Stomach (tissue), 9 donors: Measurements from ENCODE around the gene SCNN1B. TPM values are rescaled to one million over a fixed set of nuclear protein-coding genes. Genes with fewer than 3 reads are reported as not detected.

Experiments
- DNase-seq, 2 donors: peaks; one replicate each; pipeline versions ENCODE4 v3.0.0 to v3.0.0-alpha.2; 2013 to 2019
- H3K27ac ChIP-seq, 5 donors: fragments of 200-600 bp in 4 of 5; sonication (generic) in 4 of 5; one replicate each; pipeline ENCODE4 v1.5.1; 2013 to 2019; ENCODE audit warnings: mild to moderate bottlenecking in 1 of 5, moderate library complexity in 1 of 5
- H3K27me3 ChIP-seq, 3 donors: fragments of 200-600 bp; sonication (generic); one replicate each; pipeline ENCODE4 v1.5.1; 2017 to 2019; ENCODE audit warnings: mixed run types in 1 of 3
- H3K36me3 ChIP-seq, 4 donors: fragments of 200-600 bp; sonication (generic); 1 replicate in 3 of 4; 2 replicates in 1 of 4; pipeline ENCODE4 v1.5.1; 2016 to 2019
- H3K4me1 ChIP-seq, 4 donors: fragments of 200-600 bp; sonication (generic); one replicate each; pipeline ENCODE4 v1.5.1; 2016 to 2019
- H3K4me3 ChIP-seq, 4 donors: fragments of 200-600 bp; sonication (generic) in 3 of 4; one replicate each; pipeline ENCODE4 v1.5.1; 2016 to 2019; ENCODE audit warnings: mild to moderate bottlenecking in 1 of 4
- H3K9me3 ChIP-seq, 4 donors: fragments of 200-600 bp; sonication (generic); one replicate each; pipeline ENCODE4 v1.5.1; 2016 to 2019
- CTCF ChIP-seq, 7 experiments: fragments of 450-650 bp in 4 of 7; fragments of 200-600 bp in 3 of 7; sonication (generic) in 3 of 7; IDR thresholded peaks; one replicate each; pipeline ENCODE4 v1.5.1; 2016 to 2019; ENCODE audit warnings: antibody characterized with exemption in 7 of 7, control low read depth in 2 of 7, mild to moderate bottlenecking in 1 of 7
- EP300 ChIP-seq: sonication (generic); formaldehyde crosslinking; IDR thresholded peaks from one replicate; pipeline ENCODE4 v1.6.1; 2017; ENCODE audit warnings: antibody characterized with exemption
- POLR2A ChIP-seq, 4 donors: fragments of 450-650 bp; IDR thresholded peaks; one replicate each; pipeline ENCODE4 v1.6.1; 2016; ENCODE audit warnings: antibody characterized with exemption in 4 of 4, control low read depth in 2 of 4, mild to moderate bottlenecking in 1 of 4, moderate library complexity in 1 of 4
- POLR2AphosphoS5 ChIP-seq, 3 donors: sonication (generic); formaldehyde crosslinking; IDR thresholded peaks; one replicate each; pipeline ENCODE4 v1.6.1; 2016; ENCODE audit warnings: antibody characterized with exemption in 3 of 3
- WGBS, 5 donors: extraction: QIAGEN DNeasy Blood & Tissue Kit in 3 of 5; methylation state at CpG; one replicate each; pipeline versions ENCODE4 v1.1.5 to v1.1.7; 2013 to 2018; 5-methylcytosine and 5-hydroxymethylcytosine counted together
- intact Hi-C: fragments of 100-400 bp; cut with DNase I; formaldehyde crosslinking; loops from one replicate; pipeline ENCODE4 v1.15.1; 2023; ENCODE audit warnings: low total_unique reads
- polyA plus RNA-seq, 3 donors: library from polyadenylated mRNA; stranded (reverse); fragments of 200-250 nt; gene quantifications; one replicate each; pipeline ENCODE4 v1.2.3, GENCODE V29; 2013
- total RNA-seq, 5 donors: library from RNA; depleted of rRNA; stranded (reverse); fragments of >200 nt; gene quantifications; one replicate each; pipeline versions ENCODE4 v1.1.0 to v1.2.3, GENCODE V29; 2014 to 2016
- donor health status: healthy with polysubstance abuse.
- donor health status: Bipolar disorder and iron deficiency.
- donor health status: healthy.

Gene SCNN1B
- total and polyA plus RNA-seq, 8 donors = 4.1 to 97.3 (median 21.8) TPM

GRCh38 chr16:23403547-23403946 is 101.4 kb downstream of the SCNN1B start:
- Histone ChIP-seq H3K27ac (peak overlapping the region in 1 of 5 donors; percentile 38), H3K27me3 (no peaks in the 10 kb centered on the region), H3K4me1 (peaks cover 0 to 20% (median 6%) of the 10 kb centered on the region in 4 donors), H3K9me3 (no peaks in the 10 kb centered on the region), H3K36me3 (peaks cover 29 to 97% (median 96%) of the 10 kb centered on the region in 4 donors), H3K4me3 (no peak overlapping the region)
- TF ChIP-seq EP300 (no peak), CTCF (IDR thresholded peaks at IDR 0.05) (no peak), POLR2A (IDR thresholded peaks at IDR 0.05) (no peak), POLR2AphosphoS5 (IDR thresholded peaks at IDR 0.05) (no peak)
- 71 to 84% (median 77%) methylated on average over 11 of the region's 11 CpGs for WGBS, 5 donors
- intact Hi-C loops = no loop called here
- DNase-seq = peak in 1 of 2 donors; percentile 35

- H3K27me3 ChIP-seq = no peaks in the 10 kb centered on the region
- H3K4me1 ChIP-seq = peaks cover 0 to 24% (median 7%) of the 10 kb centered on the region in 4 donors
- H3K36me3 ChIP-seq = peaks cover 27 to 97% (median 96%) of the 10 kb centered on the region in 4 donors
- no peak overlapping the region for H3K27ac ChIP-seq
- intact Hi-C loops = no loop called here
- no peak overlapping the region for H3K4me3 ChIP-seq
- TF ChIP-seq POLR2A (IDR thresholded peaks at IDR 0.05) = no peak
- no peak for TF ChIP-seq EP300
- TF ChIP-seq CTCF (IDR thresholded peaks at IDR 0.05) = no peak
- no peak for TF ChIP-seq POLR2AphosphoS5 (IDR thresholded peaks at IDR 0.05)
- DNase-seq = no peak
- 76 to 92% (median 80%) methylated on average over 2 of the region's 2 CpGs for WGBS, 5 donors
- H3K9me3 ChIP-seq = no peaks in the 10 kb centered on the region
These were observed 103.9 kb downstream of the SCNN1B start for GRCh38 chr16:23406024-23406423.

DNA sequence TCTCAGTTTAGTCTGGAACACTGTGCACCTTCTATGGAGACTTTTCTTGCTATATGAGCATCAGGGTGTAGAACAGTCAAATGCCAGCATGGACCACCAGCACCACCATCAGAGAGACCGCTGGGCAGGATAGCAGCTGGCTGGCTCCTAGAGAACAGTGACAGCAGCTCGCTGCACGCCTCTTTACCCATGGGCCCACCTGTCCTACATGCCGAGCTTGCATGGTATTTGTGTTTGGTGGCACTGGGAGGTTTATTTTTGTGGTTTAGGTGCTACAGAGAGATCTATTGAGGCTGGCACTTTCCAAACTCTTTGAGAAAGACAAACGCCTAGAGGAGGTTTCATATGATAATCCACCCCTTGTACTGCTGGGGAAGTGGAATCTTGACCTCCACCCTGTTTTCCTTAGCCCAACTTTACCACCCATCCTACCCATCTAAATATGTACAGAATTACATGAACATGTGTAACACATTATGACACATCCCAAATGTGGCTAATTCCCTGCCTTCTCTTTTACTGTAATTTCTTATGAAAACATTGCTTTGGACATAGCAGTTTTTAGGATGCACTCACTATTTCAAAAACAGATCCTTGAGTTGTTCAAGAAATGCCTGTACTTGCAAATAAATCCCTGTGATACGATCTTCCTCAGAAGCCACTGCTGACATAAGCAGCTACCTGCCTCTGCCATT is 104.6 kb downstream of the SCNN1B start:
- Histone ChIP-seq H3K27me3 (no peaks in the 10 kb centered on the region), H3K9me3 (no peaks in the 10 kb centered on the region), H3K27ac (no peak overlapping the region), H3K36me3 (peaks cover 27 to 97% (median 96%) of the 10 kb centered on the region in 4 donors), H3K4me1 (peaks cover 0 to 24% (median 7%) of the 10 kb centered on the region in 4 donors), H3K4me3 (no peak overlapping the region)
- no peak for TF ChIP-seq CTCF (IDR thresholded peaks at IDR 0.05)
- WGBS, 5 donors = 91 to 95% (median 94%) methylated on average over 6 of the region's 6 CpGs
- no peak for DNase-seq
- intact Hi-C loops = no loop called here

DNA sequence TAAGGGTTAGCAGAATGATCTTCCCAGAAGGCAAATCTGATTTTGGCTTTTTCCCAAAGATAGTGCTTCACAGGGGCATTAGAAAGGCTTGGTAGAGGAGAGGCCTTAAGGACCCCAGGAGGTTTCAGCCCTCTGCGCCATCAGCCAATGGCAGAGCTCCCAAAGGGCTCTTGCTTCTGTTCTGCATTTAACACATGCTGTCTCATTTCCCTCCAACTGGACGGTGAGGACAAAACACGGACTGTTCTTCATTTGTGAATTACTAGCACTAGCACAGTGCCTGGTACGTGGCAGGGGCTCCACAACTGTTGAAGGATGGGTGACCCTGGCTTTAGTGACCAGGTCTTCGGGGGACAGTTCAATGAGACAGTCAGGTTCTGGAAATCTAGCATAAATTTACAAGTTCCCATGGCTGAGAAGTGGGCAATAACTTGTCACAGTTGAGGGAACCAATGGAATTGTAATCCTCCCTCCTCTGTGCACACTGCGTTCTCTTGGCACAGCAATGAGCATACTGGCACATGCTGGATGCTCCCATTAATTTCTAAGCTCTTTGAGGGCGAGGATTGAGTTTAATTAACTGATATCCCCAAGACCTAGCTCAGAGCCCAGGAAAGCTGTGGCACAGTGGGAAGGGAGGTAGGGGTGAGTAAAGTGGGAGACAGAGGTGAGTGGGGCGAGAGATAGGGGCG is 105.5 kb downstream of the SCNN1B start:
- H3K27me3 ChIP-seq = no peaks in the 10 kb centered on the region
- no peak for DNase-seq
- no peak overlapping the region for H3K27ac ChIP-seq
- H3K9me3 ChIP-seq = no peaks in the 10 kb centered on the region
- intact Hi-C loops = no loop called here
- 94 to 96% (median 96%) methylated on average over 7 to 9 of the region's 9 CpGs for WGBS, 5 donors
- peaks cover 0 to 24% (median 7%) of the 10 kb centered on the region in 4 donors for H3K4me1 ChIP-seq
- TF ChIP-seq CTCF (IDR thresholded peaks at IDR 0.05) (no peak), POLR2AphosphoS5 (IDR thresholded peaks at IDR 0.05) (no peak), POLR2A (IDR thresholded peaks at IDR 0.05) (no peak), EP300 (no peak)
- H3K36me3 ChIP-seq = peaks cover 35 to 96% (median 96%) of the 10 kb centered on the region in 4 donors
- H3K4me3 ChIP-seq = no peak overlapping the region
